GM21717 (cell line): Measurements from ENCODE around the gene VPS18.
"Not testable (repeated sequence)": the region's sequence is repeated elsewhere in the genome, so short reads cannot be mapped to it uniquely, and the experiment has no call there.

Experiments used
- ATAC-seq: cut with Tn5 transposase; IDR thresholded peaks from one replicate; pipeline ENCODE4 v1.9.1; 2021; ENCODE audit warnings: mild to moderate bottlenecking, moderate library complexity; ENCODE audit not compliant: unreplicated experiment

The VPS18 gene

GRCh38 chr15:40893733-40894680 is at the start of gene VPS18:
Gene VPS18 (plus strand): TSS chr15:40894450. CDS start chr15:40894769, 319 bp downstream.
- ATAC-seq = peak; percentile 81

GRCh38 chr15:40844696-40845030 is 49.6 kb upstream of the VPS18 start:
- ATAC-seq = no peak

DNA sequence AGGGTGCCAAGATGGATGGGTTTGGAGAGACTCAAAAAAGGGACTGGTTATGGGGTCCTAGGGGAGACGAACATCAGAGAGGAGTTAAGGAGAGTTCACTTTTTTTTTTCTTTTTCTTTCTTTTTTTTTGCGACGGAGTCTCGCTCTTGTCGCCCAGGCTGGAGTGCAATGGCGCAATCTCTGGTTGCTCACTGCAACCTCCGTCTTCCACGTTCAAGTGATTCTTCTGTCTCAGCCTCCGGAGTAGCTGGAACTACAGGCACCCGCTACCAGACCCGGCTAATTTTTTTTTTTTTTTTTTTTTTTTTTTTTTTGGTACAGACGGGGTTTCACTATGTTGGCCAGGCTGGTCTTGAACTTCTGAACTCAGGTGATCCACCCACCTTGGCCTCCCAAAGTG is 49.2 kb upstream of the VPS18 start:
- ATAC-seq = no peak

DNA sequence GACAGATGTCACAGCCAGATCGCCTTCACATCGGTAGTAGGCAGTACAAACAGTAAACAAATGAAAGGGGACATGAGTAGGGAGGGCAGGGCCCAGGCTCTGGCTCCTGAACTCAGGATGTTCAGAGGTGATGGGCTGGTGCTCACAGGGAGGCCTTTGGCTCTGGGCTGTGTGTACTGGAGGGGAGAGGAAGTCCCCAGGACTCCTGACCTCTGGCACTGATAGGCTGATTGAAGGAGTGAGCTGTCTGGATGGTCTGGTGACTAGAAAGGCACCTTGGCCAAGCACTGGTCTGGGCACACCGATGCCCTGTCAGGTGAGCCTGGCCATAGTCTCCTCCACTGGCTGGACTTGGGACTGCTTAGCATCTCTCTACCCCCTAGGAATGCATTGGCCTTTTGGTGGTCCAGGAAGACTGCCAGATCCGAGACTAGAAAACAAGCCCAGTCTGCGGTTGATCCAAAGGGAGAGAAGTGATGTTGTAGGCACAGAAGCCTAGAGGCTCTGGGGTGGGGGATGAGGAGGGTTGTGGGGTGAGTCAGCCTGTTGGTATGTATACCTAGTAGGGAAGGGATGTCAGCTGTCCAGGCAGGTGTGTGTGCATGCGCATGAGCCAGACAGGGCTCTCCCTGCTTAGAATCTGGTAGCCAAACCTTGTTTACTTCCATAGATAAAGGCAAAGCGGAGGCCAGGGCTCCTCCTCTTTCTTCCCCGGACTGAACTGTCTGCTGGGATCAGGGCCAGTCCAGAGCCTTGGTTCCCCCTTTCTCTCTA is 48.6 kb upstream of the VPS18 start:
- ATAC-seq = no peak

DNA sequence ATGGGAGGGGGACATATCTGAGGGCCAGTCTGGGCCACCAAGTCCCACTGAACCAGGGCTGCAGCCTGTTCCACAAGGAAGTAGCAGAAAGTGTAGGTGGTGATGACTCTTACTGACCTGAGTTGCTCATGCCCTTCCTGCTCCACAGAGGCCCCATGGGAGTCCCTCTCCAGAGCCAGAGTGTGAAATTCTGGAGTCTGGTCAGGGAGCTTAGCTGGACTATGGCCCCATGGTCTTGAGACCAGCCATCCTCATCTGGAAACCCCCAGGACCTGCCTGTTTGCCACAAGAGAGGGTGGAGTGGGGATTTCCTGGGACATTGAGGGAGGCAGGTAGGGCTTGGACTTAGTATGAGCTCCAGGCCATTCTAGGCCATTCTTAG is 47.4 kb upstream of the VPS18 start:
- no peak for ATAC-seq

DNA sequence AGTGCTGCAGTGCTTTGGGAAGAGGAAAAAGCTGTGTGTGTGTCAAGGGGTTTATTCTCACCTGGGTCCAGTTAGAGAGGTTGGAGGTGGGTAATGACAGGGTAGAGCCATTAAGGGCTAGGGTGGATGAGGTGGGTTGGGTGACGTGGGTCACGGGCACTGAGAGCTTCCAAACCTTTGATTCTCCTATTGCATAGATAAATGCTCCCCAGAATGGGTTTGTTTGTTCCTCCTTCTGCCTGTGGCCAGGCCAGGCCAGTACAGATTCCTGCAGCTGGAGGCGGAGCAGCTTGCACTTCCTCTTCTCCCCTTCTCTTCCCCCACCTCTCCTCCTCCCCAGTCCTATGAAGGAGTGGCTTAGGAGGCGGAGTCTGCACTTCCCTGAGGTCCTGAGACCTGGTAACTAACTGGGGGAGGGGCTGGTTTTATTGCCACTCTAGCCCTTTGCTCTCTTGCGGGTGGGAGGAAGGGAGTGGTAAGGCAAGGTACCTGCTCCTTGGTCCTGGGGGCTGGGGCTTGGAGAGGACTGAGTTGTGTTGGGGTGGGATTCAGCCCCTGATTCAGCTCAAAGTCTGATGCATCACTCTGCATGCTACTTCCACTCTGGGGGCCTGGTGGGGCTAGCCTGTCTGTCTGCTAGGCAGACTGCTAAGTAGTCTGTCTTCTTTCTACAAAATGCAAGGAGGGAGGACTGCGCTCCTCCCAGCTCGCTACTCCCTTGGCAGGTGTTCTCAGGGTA is 46.9 kb upstream of the VPS18 start:
- peak; percentile 71 for ATAC-seq

GRCh38 chr15:40850576-40851112 is 43.6 kb upstream of the VPS18 start:
- no peak for ATAC-seq

DNA sequence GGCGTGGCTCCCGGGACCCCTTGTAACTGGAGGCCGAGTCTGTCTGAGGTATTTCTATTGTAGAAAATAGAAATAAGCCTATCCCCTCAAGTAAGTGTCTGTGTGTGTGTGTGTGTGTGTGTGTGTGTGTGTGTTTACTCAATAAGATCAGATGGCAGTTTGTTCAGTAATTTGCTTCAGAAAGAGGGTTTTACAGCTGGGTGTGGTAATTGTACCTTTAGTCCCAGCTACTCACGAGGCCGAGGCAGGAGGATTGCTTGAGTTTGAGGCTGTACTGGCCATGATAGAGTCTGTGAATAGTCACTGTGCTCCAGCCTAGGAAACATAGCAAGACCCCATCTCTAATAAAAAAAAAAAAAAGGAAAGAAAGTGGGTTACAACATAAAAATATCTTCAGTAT is 41.7 kb upstream of the VPS18 start:
- ATAC-seq = no peak

GRCh38 chr15:40853241-40853890 is 40.9 kb upstream of the VPS18 start:
- ATAC-seq = no peak

DNA sequence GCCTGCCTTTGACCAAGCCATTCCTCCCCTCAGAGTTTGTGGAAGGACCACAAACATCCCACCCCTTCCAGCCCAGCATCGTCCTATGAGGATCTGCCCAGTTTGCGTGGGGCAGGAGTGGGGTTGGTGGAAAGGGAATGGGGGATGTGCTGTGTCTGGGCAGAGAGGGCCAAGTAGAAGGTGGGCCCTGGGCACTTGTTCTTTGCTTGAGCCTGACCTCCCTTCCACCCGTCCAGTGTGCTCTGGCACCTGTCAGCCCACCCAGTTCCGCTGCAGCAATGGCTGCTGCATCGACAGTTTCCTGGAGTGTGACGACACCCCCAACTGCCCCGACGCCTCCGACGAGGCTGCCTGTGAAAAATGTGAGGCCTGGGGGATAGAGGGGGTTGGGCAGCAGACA is 40.1 kb upstream of the VPS18 start:
- no peak for ATAC-seq

DNA sequence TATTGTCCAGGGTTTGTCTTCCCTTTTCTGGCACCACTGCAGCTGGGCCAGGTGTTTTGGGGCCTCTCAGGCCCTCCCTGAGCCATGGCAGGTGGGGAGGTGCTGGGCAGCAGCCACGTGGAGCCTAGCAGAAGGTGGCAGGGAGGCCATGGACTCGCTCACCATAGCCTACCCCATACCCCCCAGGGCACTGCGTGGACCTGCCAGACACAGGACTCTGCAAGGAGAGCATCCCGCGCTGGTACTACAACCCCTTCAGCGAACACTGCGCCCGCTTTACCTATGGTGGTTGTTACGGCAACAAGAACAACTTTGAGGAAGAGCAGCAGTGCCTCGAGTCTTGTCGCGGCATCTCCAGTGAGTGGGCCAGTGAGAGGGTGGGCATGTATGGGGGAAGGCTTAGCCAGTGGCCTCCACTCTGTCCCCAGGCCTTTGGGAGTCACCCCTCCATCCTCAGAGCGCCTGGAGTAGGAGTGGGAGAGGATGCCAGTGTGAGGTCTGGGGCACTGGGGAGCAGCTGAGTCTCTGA is 38.5 kb upstream of the VPS18 start:
- ATAC-seq = no peak

- ATAC-seq = no peak
These were observed 37.5 kb upstream of the VPS18 start for GRCh38 chr15:40856746-40857145.

- peak; percentile 76 for ATAC-seq
These were observed 36.5 kb upstream of the VPS18 start for GRCh38 chr15:40857601-40858341.

DNA sequence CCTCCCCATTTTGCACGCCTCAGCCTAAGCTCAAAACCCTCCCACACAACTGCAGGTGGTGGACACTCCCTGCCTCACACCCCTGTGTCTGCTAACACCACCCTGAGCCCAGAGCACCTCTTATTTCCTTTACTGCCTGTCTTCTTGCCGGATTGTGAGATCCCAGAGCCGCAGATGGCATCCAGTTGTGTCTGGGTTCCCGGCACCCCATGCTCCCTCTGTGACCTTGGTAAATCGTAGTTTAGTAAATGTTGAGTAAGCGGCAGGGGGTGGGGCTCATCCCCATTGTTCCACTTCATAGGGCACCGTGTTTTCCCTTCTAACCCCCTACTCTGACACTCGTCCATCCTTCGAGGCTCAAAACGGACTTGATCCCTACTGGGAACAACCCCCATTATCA is 35.5 kb upstream of the VPS18 start:
- no peak for ATAC-seq

DNA sequence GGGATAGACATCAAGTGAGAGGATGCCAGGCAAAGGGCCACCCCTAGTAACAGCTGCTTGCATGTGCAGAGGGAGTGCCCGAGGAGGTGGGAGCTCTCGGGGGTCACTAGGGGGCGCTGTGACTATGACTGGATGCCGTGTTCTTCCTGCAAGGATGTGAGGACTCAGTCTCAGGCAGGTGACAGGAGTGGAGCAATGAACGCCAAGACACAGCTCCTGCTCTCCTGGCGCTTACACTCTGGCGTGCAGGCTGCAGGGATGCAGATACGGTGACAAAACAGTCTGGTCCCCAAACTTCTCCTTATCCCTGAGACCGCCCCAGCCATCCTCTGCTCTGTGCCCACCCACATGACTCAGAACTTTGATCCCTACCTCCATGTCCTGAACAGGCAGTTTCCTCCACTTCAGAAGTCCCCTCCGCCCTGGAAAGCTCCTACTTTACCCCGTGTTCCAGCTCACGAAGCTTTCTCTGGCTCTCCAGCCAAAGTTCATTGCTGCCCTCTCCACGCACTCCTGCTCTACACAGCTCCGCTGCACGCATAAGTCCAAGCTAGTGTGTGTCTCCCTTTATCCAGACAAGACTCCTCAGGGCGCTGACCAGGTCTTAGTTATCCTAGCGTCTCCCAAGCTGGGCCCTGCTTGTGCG is 34.9 kb upstream of the VPS18 start:
- ATAC-seq = no peak

- ATAC-seq = not testable (repeated sequence)
These were observed 33.1 kb upstream of the VPS18 start for GRCh38 chr15:40861147-40861546.

DNA sequence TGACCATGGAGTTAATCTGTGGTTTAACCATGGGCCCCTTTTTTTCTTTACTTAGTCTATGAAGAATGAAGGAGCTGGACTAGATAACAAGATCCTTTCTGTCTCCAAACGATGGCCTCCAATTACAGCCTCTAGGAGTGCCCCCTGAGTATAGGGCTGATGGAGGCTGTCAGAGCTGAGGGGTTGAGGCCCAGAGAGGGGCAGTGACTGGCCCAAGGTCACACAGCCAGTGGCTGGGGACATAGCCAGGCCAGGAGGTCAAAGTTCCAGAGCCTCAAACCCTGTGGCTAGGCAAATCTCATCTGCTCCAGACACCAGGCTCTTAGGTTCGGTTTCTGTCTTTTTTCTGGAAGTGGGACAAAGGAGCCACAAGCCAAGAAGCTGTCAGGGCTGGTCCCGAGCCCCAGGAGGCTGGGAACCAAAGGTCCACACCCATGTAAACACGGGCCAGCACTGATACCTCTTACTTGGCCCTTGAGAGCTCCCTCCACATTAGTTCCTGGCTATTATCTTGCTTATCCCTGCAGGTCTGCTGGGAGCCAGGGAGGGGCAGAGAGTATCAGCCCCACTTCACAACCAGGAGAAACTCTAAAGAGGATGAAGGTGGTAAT is 30.5 kb upstream of the VPS18 start:
- no peak for ATAC-seq

GRCh38 chr15:40867199-40867598 is 27.1 kb upstream of the VPS18 start:
- ATAC-seq = no peak

GRCh38 chr15:40869686-40870085 is 24.6 kb upstream of the VPS18 start:
- ATAC-seq = no peak
